Measurements from ENCODE around the gene PEX11G.

DNA sequence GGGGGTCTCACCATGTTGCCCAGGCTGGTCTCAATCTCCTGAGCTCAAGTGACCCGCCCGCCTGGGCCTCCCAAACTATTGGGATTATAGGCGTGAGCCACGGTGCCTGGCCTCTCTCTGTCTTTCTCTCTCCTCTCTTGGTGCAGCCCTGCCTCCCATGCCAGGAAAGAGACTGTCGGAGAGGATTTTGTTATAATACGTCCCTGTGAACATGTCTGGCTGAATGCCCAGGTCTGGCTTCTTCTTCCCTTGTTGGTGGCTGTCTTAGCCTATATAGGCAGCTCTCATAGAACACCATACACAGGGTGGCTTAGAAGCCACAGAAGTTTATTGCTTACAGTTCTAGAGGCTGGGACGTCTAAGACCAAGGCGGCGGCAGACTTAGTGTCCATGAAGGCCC lies 46.4 kb downstream of the PEX11G start:
- TF ChIP-seq CTCF (IDR thresholded peaks at IDR 0.05) (no peak), POLR2AphosphoS5 (IDR thresholded peaks at IDR 0.05; ENCODE audit: low read depth, low read length) (no peak), REST (IDR thresholded peaks at IDR 0.05; ENCODE audit: insufficient read depth in 1 of 2, low read depth in 2 of 2, low read length in 1 of 2) (no peak)
